ENCODE data around the gene CDV3. TPM values are rescaled to one million over a fixed set of nuclear protein-coding genes. Genes with fewer than 3 reads are reported as not detected.

CDV3 gene
- total and polyA plus RNA-seq, 10 of the 15 experiments (the other 5 are each of a cell fraction or from before 2014, with no cell fraction given): 42.3 to 466 (median 136) TPM

DNA sequence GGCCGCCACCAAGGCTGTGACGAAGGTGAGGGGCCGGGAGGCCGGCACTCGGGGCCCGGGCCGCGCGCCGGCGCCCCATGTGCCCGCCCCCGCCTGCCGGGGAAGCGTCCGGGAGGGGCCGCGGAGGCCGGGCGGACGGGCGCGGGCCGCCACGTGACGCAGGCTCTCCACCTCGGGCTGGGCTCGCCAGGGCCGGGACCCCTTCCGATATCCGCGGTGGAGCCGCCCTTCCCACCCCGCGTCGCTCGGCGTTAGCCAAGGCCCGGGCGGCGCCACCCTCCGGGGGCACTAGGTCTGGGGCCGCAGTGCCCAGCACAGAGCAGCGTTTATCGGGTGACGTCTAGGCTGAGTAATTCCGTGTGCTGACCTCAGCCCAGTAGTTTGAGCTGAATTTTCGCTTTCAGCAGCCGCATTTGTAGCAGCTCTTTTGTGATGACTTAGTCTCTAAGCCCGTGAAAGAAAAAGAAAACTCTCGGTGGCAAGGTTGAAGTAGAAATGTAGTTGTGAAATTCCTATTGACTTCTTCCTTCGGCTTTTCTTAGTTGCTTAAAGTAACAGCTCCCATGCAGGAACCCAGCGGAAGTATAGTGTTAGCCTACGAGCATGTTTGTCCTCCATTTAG lies 885 bp downstream of the CDV3 start (continued):
- TF ChIP-seq, protein P1, sequence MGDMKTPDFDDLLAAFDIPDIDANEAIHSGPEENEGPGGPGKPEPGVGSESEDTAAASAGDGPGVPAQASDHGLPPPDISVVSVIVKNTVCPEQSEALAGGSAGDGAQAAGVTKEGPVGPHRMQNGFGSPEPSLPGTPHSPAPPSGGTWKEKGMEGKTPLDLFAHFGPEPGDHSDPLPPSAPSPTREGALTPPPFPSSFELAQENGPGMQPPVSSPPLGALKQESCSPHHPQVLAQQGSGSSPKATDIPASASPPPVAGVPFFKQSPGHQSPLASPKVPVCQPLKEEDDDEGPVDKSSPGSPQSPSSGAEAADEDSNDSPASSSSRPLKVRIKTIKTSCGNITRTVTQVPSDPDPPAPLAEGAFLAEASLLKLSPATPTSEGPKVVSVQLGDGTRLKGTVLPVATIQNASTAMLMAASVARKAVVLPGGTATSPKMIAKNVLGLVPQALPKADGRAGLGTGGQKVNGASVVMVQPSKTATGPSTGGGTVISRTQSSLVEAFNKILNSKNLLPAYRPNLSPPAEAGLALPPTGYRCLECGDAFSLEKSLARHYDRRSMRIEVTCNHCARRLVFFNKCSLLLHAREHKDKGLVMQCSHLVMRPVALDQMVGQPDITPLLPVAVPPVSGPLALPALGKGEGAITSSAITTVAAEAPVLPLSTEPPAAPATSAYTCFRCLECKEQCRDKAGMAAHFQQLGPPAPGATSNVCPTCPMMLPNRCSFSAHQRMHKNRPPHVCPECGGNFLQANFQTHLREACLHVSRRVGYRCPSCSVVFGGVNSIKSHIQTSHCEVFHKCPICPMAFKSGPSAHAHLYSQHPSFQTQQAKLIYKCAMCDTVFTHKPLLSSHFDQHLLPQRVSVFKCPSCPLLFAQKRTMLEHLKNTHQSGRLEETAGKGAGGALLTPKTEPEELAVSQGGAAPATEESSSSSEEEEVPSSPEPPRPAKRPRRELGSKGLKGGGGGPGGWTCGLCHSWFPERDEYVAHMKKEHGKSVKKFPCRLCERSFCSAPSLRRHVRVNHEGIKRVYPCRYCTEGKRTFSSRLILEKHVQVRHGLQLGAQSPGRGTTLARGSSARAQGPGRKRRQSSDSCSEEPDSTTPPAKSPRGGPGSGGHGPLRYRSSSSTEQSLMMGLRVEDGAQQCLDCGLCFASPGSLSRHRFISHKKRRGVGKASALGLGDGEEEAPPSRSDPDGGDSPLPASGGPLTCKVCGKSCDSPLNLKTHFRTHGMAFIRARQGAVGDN (IDR thresholded peaks at IDR 0.05): peak; percentile 42
- TF ChIP-seq STAT1 (conservative IDR thresholded peaks at IDR 0.05): no peak
- TF ChIP-seq CEBPB (IDR thresholded peaks at IDR 0.05; ENCODE audit: borderline replicate concordance in 1 of 2, low read depth in 2 of 2, low read length in 2 of 2): no peak
- peak; percentile 83 for TF ChIP-seq NR2F1 (conservative IDR thresholded peaks at IDR 0.05)
- peak; percentile 29 for TF ChIP-seq SKIL (IDR thresholded peaks at IDR 0.05; ENCODE audit: low read depth, poor library complexity, severe bottlenecking)
- peak; percentile 25; the same call in 1 of the 2 replicates for TF ChIP-seq ZNF217 (IDR thresholded peaks at IDR 0.05)
- TF ChIP-seq, protein P2, sequence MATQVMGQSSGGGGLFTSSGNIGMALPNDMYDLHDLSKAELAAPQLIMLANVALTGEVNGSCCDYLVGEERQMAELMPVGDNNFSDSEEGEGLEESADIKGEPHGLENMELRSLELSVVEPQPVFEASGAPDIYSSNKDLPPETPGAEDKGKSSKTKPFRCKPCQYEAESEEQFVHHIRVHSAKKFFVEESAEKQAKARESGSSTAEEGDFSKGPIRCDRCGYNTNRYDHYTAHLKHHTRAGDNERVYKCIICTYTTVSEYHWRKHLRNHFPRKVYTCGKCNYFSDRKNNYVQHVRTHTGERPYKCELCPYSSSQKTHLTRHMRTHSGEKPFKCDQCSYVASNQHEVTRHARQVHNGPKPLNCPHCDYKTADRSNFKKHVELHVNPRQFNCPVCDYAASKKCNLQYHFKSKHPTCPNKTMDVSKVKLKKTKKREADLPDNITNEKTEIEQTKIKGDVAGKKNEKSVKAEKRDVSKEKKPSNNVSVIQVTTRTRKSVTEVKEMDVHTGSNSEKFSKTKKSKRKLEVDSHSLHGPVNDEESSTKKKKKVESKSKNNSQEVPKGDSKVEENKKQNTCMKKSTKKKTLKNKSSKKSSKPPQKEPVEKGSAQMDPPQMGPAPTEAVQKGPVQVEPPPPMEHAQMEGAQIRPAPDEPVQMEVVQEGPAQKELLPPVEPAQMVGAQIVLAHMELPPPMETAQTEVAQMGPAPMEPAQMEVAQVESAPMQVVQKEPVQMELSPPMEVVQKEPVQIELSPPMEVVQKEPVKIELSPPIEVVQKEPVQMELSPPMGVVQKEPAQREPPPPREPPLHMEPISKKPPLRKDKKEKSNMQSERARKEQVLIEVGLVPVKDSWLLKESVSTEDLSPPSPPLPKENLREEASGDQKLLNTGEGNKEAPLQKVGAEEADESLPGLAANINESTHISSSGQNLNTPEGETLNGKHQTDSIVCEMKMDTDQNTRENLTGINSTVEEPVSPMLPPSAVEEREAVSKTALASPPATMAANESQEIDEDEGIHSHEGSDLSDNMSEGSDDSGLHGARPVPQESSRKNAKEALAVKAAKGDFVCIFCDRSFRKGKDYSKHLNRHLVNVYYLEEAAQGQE (IDR thresholded peaks at IDR 0.05; ENCODE audit: low read depth, low read length): no peak
- peak; percentile 37; the same call in 1 of the 2 replicates for TF ChIP-seq TBL1XR1 (IDR thresholded peaks at IDR 0.05; ENCODE audit: low read depth, low read length)
- TF ChIP-seq NKRF (conservative IDR thresholded peaks at IDR 0.05): peak; percentile 79
- TF ChIP-seq, protein P3, sequence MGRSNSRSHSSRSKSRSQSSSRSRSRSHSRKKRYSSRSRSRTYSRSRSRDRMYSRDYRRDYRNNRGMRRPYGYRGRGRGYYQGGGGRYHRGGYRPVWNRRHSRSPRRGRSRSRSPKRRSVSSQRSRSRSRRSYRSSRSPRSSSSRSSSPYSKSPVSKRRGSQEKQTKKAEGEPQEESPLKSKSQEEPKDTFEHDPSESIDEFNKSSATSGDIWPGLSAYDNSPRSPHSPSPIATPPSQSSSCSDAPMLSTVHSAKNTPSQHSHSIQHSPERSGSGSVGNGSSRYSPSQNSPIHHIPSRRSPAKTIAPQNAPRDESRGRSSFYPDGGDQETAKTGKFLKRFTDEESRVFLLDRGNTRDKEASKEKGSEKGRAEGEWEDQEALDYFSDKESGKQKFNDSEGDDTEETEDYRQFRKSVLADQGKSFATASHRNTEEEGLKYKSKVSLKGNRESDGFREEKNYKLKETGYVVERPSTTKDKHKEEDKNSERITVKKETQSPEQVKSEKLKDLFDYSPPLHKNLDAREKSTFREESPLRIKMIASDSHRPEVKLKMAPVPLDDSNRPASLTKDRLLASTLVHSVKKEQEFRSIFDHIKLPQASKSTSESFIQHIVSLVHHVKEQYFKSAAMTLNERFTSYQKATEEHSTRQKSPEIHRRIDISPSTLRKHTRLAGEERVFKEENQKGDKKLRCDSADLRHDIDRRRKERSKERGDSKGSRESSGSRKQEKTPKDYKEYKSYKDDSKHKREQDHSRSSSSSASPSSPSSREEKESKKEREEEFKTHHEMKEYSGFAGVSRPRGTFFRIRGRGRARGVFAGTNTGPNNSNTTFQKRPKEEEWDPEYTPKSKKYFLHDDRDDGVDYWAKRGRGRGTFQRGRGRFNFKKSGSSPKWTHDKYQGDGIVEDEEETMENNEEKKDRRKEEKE (IDR thresholded peaks at IDR 0.05): peak; percentile 65; the same call in 1 of the 2 replicates
- peak; percentile 68 to 95 for TF ChIP-seq BHLHE40 (IDR thresholded peaks at IDR 0.05; ENCODE audit: borderline replicate concordance in 1 of 2, low read depth in 2 of 2, low read length in 1 of 2)
- no peak for TF ChIP-seq SRF (IDR thresholded peaks at IDR 0.05; ENCODE audit: low read depth in 2 of 2, low read length in 2 of 2)
- TF ChIP-seq FOXM1 (IDR thresholded peaks at IDR 0.05; ENCODE audit: low read depth, low read length): no peak
- peak; percentile 79 for TF ChIP-seq POLR2A (IDR thresholded peaks at IDR 0.05; ENCODE audit: low read depth, low read length)

All from GM12878 (cell line).